ENCODE data around the gene RBM24. TPM values are rescaled to one million over a fixed set of nuclear protein-coding genes. Genes with fewer than 3 reads are reported as not detected.

The RBM24 gene
- total RNA-seq, 1 donor from 2014 or later, result 5.4 TPM

DNA sequence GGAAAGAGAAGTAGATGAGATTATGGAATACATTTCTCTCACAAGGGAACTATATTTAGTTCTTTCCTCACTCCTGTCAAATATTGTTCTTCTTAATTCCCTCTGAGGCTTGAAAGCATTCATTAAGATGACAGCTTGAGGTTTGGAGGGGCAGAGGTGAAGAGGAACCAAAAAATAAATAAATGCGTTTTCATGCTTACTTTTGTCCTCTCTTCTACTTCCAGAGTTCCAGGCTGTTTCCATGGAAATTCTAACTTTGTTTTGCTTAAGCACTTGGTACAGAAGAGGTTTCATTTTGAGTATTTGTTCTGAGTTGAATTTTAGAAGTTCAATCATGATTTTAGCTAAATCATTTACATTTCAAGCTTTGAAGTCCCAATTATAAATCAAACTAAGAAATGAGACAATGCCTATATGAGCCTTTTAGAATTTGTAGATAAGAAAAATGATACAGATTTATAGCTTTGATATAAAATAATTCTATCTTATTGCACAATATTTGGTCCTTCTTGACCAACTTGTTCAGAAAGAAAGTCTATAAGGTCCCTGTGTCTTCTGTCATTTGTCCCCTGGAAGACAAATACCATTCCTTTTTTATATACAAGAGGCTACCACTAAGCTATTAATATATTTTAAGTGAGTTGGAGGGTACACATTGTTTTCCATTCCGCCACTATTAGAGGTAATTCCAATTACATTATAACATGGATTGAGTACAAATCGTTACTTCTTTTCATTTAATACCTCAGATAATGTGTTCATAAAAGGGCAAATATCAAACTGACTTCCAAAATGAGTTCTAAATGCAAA is 16.3 kb downstream of the RBM24 start:
- intact Hi-C loops (cut with DNase I), result no loop called here
- no peak overlapping the region for H3K4me3 ChIP-seq
- DNase-seq (ENCODE audit: low spot score in 2 of 2), result no peak
- H3K27ac ChIP-seq, result peak overlapping the region; percentile 16 to 49
- H3K4me1 ChIP-seq, result no peaks in the 10 kb centered on the region
- TF ChIP-seq, protein P1, sequence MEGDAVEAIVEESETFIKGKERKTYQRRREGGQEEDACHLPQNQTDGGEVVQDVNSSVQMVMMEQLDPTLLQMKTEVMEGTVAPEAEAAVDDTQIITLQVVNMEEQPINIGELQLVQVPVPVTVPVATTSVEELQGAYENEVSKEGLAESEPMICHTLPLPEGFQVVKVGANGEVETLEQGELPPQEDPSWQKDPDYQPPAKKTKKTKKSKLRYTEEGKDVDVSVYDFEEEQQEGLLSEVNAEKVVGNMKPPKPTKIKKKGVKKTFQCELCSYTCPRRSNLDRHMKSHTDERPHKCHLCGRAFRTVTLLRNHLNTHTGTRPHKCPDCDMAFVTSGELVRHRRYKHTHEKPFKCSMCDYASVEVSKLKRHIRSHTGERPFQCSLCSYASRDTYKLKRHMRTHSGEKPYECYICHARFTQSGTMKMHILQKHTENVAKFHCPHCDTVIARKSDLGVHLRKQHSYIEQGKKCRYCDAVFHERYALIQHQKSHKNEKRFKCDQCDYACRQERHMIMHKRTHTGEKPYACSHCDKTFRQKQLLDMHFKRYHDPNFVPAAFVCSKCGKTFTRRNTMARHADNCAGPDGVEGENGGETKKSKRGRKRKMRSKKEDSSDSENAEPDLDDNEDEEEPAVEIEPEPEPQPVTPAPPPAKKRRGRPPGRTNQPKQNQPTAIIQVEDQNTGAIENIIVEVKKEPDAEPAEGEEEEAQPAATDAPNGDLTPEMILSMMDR (IDR thresholded peaks at IDR 0.05), result no peak
- H3K9me3 ChIP-seq, result no peaks in the 10 kb centered on the region
- no peaks in the 10 kb centered on the region for H3K36me3 ChIP-seq
- H3K27me3 ChIP-seq, result no peaks in the 10 kb centered on the region

DNA sequence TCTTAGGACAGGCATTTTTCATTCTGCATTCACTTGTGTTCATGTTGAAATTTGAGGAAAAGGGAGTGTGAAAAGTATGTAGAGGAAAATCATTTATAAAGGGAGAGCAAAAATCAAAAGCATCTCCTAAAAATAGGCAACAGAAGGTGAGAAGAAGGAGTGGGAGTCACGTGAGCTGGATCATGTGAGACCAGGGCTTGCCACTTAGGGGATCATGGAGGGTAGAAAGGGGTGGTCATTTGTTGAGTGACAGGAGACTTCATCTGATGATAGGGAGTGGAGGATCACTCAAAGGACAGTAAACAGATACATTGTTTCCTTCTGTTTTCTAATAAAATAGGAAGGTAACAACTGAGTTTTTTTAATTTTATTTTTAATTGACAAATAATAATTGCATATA is 17.1 kb downstream of the RBM24 start:
- Histone ChIP-seq H3K4me3 (no peak overlapping the region), H3K36me3 (no peaks in the 10 kb centered on the region), H3K27ac (no peak overlapping the region), H3K9me3 (no peaks in the 10 kb centered on the region), H3K27me3 (no peaks in the 10 kb centered on the region), H3K4me1 (no peaks in the 10 kb centered on the region)
- no peak for DNase-seq (ENCODE audit: low spot score in 2 of 2)
- intact Hi-C loops (cut with DNase I), result no loop called here
- TF ChIP-seq, protein P1 (IDR thresholded peaks at IDR 0.05), result no peak

DNA sequence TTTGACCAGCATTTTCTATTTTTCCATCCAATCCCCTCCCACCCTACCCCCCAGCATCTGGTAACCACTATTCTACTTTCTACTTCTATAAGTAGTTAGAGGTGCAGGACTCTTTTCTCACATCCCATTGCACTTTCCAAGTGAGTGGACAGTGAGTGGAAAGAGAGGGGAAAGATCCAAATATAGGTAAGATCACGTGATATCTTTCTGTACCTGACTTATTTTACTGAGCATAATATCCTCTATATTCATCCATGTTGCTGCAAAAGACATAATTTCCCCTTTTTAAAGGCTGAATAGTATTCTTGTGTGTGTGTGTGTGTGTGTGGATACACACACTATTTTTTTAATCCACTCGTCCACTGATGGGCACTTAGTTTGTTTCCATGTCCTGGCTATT is 18.1 kb downstream of the RBM24 start:
- H3K4me3 ChIP-seq, result no peak overlapping the region
- TF ChIP-seq, protein P1 (IDR thresholded peaks at IDR 0.05), result no peak
- intact Hi-C loops (cut with DNase I), result no loop called here
- H3K27ac ChIP-seq, result no peak overlapping the region
- no peaks in the 10 kb centered on the region for H3K36me3 ChIP-seq
- H3K27me3 ChIP-seq, result no peaks in the 10 kb centered on the region
- no peak for DNase-seq (ENCODE audit: low spot score in 2 of 2)
- no peaks in the 10 kb centered on the region for H3K4me1 ChIP-seq
- H3K9me3 ChIP-seq, result no peaks in the 10 kb centered on the region

DNA sequence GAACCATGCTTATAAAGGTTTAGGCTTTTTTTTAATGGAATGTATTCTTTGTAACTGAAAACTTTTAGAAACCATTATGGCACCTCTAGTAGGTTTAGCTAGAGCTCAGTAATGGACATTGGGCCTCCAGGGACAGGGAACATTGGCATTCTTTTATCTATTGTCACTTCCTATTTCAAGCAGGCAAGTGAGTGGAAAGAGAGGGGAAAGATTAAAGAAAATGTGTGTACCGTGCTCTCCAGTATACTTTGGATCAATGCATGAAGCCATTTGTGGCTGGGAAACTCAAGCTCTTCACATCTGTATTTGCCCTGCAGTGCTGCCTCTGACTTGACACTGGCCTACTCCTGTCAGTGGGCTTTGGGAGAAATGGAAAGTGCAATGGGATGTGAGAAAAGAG is 18.6 kb downstream of the RBM24 start:
- Histone ChIP-seq H3K27me3 (no peaks in the 10 kb centered on the region), H3K36me3 (no peaks in the 10 kb centered on the region), H3K4me3 (no peak overlapping the region), H3K27ac (no peak overlapping the region), H3K4me1 (no peaks in the 10 kb centered on the region), H3K9me3 (no peaks in the 10 kb centered on the region)
- no peak for DNase-seq (ENCODE audit: low spot score in 2 of 2)
- TF ChIP-seq, protein P1 (IDR thresholded peaks at IDR 0.05), result no peak
- intact Hi-C loops (cut with DNase I), result no loop called here

DNA sequence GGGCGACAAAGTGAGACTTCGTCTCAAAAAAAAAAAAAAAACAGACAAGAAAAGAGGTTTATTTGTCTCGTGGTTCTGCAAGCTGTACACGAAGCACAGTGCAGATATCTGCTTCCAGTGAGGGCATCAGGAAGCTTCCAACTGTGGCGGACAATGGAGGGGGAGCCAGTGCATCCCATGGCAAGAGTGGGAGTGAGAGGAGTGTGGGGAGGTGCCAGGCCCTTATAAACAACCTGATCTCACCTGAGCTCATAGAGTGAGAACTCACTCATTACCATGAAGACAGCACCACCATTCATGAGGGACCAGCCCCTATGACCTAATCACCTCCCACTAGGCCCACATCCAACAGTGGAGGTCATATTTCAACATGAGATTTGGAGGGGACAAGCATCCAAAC is 19.5 kb downstream of the RBM24 start:
- intact Hi-C loops (cut with DNase I), result no loop called here
- TF ChIP-seq, protein P1 (IDR thresholded peaks at IDR 0.05), result no peak
- Histone ChIP-seq H3K9me3 (no peaks in the 10 kb centered on the region), H3K27ac (no peak overlapping the region), H3K4me3 (no peak overlapping the region), H3K27me3 (no peaks in the 10 kb centered on the region), H3K36me3 (no peaks in the 10 kb centered on the region), H3K4me1 (no peaks in the 10 kb centered on the region)
- DNase-seq (ENCODE audit: low spot score in 2 of 2), result no peak

All from ascending aorta (tissue), 2 donors.